Urinary bladder (tissue), 4 donors: ENCODE measurements around the gene CDC42BPG. TPM values are rescaled to one million over a fixed set of nuclear protein-coding genes. Genes with fewer than 3 reads are reported as not detected.

Experiments
- DNase-seq: peaks from one replicate; pipeline ENCODE4 v3.0.0-alpha.2; 2015; ENCODE audit errors: extremely low spot score
- H3K27ac ChIP-seq: one replicate; pipeline ENCODE4 v1.5.1; 2013; ENCODE audit warnings: low read depth, mild to moderate bottlenecking, moderate library complexity
- H3K36me3 ChIP-seq: one replicate; pipeline ENCODE4 v1.6.1; 2013; ENCODE audit warnings: mild to moderate bottlenecking, moderate library complexity; ENCODE audit not compliant: insufficient read depth
- H3K4me1 ChIP-seq: one replicate; pipeline ENCODE4 v1.6.1; 2013; ENCODE audit warnings: mild to moderate bottlenecking, moderate library complexity; ENCODE audit not compliant: insufficient read depth
- H3K4me3 ChIP-seq: one replicate; pipeline ENCODE4 v1.5.1; 2013; ENCODE audit warnings: low read depth, low read length
- WGBS: extraction: QIAGEN DNeasy Blood & Tissue Kit; methylation state at CpG from one replicate; pipeline ENCODE4 v1.1.7; 2013; 5-methylcytosine and 5-hydroxymethylcytosine counted together
- polyA plus RNA-seq: library from polyadenylated mRNA; stranded (reverse); fragments of 200-250 nt; gene quantifications from one replicate; pipeline ENCODE4 v1.2.3, GENCODE V29; 2013
- total RNA-seq: library from RNA; depleted of rRNA; stranded (reverse); fragments of >200 nt; gene quantifications from one replicate; pipeline ENCODE4 v1.2.3, GENCODE V29; 2014
- donor health status: healthy with polysubstance abuse.
- donor health status: healthy.

Gene CDC42BPG
- total and polyA plus RNA-seq, 2 donors = 3.2 to 4.3 TPM

DNA sequence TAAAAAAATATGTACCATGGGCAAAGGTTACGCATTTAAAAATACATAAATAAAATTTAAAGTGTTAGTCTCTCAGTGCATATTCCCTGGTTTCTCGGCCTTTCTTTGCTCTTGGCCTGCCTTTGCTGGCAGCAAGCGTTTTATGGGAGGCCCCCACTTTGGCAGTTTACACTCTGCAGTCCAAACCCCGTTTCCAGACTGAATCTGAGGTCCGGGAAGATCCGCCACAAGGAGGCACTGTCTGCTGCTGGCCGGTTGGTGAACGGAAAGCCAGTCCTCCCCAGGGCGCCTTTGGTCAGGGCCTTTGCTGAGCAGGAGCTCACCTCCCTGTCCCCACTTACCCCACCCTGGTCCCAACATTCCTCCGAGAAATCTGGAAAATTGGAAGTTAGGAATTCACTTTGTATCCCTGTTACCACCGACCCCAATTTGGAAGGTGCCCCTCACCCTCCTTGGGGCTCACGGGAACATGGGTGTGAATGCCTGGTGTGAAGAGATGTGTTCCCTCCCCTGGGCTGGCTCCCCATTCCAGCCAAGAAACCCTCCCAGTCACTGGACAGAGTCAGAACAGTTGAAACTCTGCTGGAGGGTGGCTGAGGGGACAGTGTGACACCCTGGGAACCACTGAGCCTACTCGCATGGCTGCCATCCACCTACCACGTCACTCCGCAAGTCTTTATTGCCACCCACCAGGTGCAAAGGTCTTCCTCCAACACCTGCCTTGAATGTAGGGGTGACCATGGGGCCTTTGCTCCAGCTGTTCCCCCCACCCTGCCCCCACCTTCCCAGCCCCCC, 56.7 kb downstream of the CDC42BPG start:
- H3K27ac ChIP-seq = no peak overlapping the region

DNA sequence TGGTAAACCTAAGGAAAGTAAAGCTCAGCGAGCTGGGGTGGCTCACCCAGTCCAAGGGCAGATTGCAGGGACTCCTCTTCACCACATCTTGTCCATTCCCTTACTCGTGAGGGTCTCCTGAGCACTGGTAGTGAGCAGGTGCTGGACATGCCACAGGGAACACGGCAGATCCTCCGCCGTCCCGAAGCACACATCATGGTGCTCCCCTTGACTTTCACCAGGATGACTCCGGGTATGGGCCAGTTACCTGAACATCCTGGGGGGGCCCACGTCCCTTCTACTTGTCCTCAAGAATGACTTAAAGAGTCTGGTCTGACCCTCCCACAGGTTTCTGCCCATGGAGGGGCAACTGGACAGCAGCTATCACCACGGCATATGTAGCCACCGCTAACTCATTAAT, 58.1 kb downstream of the CDC42BPG start:
- WGBS = 91% methylated on average over 10 of the region's 10 CpGs
- no peaks in the 10 kb centered on the region for H3K4me1 ChIP-seq
- no peak overlapping the region for H3K27ac ChIP-seq
- H3K36me3 ChIP-seq = no peaks in the 10 kb centered on the region
- no peak for DNase-seq
- no peak overlapping the region for H3K4me3 ChIP-seq

More for the DNA sequence above, 56.7 kb downstream of the CDC42BPG start:
- H3K36me3 ChIP-seq = no peaks in the 10 kb centered on the region
- WGBS = 46% methylated on average over 15 of the region's 15 CpGs
- H3K4me1 ChIP-seq = no peaks in the 10 kb centered on the region
- no peak for DNase-seq
- no peak overlapping the region for H3K4me3 ChIP-seq

DNA sequence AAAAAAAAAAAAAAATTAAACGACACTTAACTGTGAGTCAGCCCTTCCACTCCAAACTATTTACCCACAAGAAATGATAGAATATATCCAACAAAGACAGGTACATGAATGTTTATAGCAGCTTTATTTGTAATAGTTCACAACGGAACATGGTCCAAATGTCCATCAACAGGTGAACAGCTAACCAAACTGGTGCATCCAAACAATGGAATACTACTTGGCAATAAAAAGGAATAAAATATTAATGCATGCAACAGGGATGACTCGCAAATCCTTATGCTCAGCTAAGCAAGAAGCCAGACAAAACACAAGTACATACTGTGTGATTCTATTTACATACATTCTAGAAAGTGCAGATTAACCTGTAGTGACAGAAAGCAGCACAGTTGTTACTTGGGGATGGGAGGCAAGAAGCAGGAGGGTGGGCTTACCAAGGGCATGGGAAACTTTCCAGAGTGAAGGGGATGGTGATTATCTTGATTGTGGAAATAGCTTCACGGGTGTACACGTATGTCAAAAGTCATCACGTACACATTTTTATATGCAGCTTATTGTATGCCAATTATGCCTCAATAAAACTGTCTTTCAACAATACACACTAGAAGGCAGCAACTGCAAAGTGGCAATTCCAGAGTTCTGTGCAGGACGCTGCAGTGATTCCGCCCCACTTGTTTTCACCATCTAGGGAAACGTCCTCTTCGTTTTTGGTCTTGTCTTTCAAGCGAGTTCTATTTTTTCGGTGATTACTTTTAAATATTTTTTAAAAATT, 59.5 kb downstream of the CDC42BPG start:
- Histone ChIP-seq H3K27ac (no peak overlapping the region), H3K4me1 (no peaks in the 10 kb centered on the region), H3K4me3 (no peak overlapping the region), H3K36me3 (no peaks in the 10 kb centered on the region)
- 84% methylated on average over 12 of the region's 12 CpGs for WGBS
- DNase-seq = no peak

DNA sequence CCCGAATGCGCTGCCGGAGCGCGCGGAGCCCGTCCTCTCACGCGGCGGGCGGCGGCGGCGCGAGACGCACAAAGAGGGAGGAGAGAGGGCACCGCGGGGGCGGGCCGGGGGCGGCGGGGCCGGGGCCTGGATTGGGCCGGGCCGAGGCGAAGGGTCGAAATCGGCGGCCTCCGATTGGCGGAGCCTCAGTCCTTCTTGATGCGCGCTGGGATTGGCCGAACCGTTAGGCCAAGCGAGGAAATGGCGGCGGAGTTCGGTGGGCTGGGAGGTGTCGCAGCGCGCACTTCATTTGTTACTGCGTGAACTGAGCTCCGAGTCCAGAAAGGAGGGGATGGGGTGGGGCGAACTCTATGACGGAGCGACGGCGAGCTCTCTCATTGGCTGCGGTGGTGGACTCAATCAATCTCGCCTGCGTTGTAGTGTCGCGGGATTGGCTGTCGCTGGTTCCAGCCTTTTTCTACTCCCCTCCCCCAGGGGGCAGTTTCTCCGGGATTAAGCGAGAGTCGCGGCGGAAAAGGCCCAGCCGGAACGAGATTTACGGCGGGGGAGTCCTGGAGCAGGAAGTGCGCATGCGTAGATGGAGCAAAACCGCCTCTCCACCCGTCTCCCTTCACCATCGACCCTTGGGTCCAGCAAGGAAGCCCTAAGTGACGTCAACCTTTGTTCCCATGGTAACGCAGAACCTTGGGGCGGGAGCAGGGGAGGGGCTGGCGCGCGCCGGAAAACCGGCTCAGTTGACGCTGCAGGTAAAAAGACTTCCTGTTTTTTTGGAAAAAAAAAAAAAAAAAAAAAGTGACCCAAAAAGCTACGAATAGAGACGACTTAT, 65.8 kb downstream of the CDC42BPG start, which contains the start of gene SF1:
Gene SF1 (minus strand): TSS at position 70 of the 826 bp plus-strand sequence. CDS start 150 bp downstream, outside the sequence.
- WGBS = under 1% methylated on average over 80 of the region's 80 CpGs
- Histone ChIP-seq H3K36me3 (peaks cover 1% of the 10 kb centered on the region), H3K4me1 (no peaks in the 10 kb centered on the region), H3K27ac (peak within 1 kb of the TSS; percentile 99), H3K4me3 (peak within 1 kb of the TSS; percentile 100)
- peak; percentile 100 for DNase-seq

DNA sequence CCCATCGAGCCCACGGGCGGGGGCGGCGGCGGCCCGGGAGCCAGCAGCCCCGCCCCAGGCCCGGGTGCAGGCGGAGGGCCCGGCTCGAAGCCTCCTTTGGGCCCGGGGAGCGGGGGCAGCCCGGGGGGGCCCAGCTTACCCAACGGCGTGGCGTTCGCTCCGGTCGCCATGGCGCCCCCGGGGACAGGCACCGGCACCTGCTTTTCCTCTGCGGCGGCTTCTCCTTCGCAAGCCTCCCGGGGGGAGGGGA, 66.3 kb downstream of the CDC42BPG start:
- under 1% methylated on average over 28 of the region's 28 CpGs for WGBS
- no peaks in the 10 kb centered on the region for H3K4me1 ChIP-seq
- peaks cover 1% of the 10 kb centered on the region for H3K36me3 ChIP-seq

DNA sequence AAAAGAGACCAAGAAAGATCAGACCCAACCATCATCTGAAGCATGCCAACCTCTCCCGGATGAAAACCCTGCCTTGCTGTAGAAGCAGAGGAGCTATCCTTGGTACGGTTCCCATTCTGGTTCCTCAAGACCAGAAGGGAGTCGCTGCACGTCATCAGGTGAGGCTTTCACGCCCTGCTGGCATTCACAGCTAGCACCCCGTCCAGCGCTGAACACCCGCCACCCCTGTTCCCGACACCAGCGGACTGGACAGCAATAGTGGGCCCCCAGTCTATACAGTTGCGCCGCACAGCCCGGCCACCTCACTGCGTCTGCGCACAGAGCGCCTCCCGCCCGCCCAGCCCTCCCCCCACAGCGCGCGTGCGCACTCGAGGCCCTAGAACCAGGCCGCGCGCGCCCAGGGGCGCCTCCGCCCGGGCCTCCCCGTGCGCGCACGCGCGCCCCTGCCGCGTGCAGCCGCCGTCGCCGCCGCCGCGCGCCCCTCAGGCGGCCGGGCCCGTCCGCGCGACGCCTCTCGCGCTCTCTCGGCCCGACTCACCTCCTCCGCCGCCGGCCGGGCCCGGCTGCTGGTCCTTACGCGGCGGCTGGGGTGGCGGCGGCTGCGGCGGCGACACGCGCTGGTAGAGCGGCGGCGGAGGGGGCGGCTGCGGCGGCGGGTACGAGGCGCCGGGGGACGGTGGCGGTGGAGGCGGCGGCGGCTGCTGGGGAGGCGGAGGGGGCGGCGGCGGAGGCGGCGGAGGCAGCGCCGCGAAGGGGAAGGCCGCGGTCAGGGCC, 66.8 kb downstream of the CDC42BPG start:
- Histone ChIP-seq H3K36me3 (peaks cover 1% of the 10 kb centered on the region), H3K4me3 (peak overlapping the region; percentile 100), H3K4me1 (no peaks in the 10 kb centered on the region), H3K27ac (peak overlapping the region; percentile 99)
- WGBS = under 1% methylated on average over 98 of the region's 98 CpGs
- DNase-seq = peak; percentile 41

More for the DNA sequence above, 66.3 kb downstream of the CDC42BPG start:
- Histone ChIP-seq H3K27ac (peak overlapping the region; percentile 99), H3K4me3 (peak overlapping the region; percentile 100)
- no peak for DNase-seq

DNA sequence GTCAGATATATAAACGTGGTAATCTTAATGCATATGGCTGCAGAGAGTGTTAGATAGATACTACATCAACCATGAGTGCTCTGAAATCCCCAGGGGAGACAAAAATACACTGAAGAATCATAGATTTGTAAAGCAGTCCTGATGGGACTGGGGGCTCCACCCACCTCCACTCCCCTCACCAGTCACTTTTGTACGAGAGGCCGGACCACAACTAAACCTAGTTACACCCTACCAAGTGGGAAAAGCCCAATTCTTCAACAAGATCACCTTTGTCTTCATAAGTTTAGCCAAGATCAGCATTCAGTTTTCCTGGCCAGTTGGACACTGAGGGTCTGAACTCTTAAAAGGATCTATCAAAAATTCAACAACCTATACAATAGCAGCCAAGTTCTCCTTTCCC, 67.6 kb downstream of the CDC42BPG start:
- no peak for DNase-seq
- peaks cover 1% of the 10 kb centered on the region for H3K36me3 ChIP-seq
- no peaks in the 10 kb centered on the region for H3K4me1 ChIP-seq

DNA sequence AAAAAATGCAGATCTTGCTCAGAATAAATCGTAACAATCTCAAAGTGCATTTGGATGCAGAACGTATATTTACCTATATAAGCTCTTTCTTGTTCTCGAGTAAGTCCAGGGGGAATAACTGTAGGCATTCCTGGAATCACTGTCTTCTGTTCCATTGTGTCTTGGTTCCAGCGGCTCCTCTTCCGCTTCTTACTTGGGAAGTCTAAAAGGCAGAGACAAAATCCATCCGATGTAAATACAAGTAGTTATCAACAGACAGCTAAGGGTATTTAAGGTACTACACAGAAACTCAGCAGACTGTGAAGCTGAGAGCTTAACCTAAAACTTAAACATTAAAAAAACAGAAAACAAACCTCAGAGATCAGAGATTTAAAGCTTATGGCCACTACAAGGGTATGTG, 68.0 kb downstream of the CDC42BPG start:
- H3K27ac ChIP-seq = no peak overlapping the region
- H3K36me3 ChIP-seq = peaks cover 1% of the 10 kb centered on the region
- DNase-seq = no peak
- no peak overlapping the region for H3K4me3 ChIP-seq
- WGBS = 63% methylated on average over 6 of the region's 6 CpGs
- no peaks in the 10 kb centered on the region for H3K4me1 ChIP-seq

More for the DNA sequence above, 67.6 kb downstream of the CDC42BPG start:
- WGBS = 14% methylated on average over 3 of the region's 3 CpGs
- peak overlapping the region; percentile 100 for H3K4me3 ChIP-seq
- H3K27ac ChIP-seq = no peak overlapping the region

DNA sequence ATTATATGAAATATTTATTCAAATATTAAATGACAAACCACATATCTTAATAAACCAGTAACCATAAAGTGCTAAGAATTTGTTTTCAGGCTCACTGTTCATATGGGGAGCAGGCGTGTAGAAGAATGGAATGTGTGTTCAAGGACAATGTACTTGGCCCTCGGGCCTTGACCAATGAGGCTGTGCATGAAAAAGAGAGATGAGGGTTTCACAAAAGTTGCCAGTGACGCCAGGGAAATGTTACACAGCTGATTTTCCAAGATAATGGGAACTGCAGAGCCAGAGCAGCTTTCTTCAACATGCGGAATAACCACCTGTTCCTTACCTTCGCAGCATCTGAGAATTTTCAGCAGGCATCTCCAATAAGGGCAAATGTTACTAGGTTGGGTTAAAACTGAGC, 70.3 kb downstream of the CDC42BPG start:
- H3K4me3 ChIP-seq = no peak overlapping the region
- peaks cover 5% of the 10 kb centered on the region for H3K36me3 ChIP-seq
- no peak for DNase-seq
- 76% methylated on average over 5 of the region's 5 CpGs for WGBS
- H3K4me1 ChIP-seq = no peaks in the 10 kb centered on the region
- no peak overlapping the region for H3K27ac ChIP-seq

Other genes with a start within 250 kb of the CDC42BPG start
- 11.5 TPM for gene NRXN2, start 121.5 kb downstream of the CDC42BPG start, total RNA-seq
- 30.5 TPM for gene NRXN2, start 121.5 kb downstream of the CDC42BPG start, polyA plus RNA-seq
- gene RASGRP2, start 100.5 kb downstream of the CDC42BPG start, total RNA-seq = 7.6 TPM
- 46.1 TPM for gene RASGRP2, start 100.5 kb downstream of the CDC42BPG start, polyA plus RNA-seq
- gene PYGM, start 84.7 kb downstream of the CDC42BPG start, total RNA-seq = 15.1 TPM
- 33.6 TPM for gene PYGM, start 84.7 kb downstream of the CDC42BPG start, polyA plus RNA-seq
- 111 TPM for gene SF1, start 66.1 kb downstream of the CDC42BPG start, total RNA-seq
- 115 TPM for gene SF1, start 66.1 kb downstream of the CDC42BPG start, polyA plus RNA-seq
- 11.7 TPM for gene MAP4K2, start 41.4 kb downstream of the CDC42BPG start, total RNA-seq
- gene MAP4K2, start 41.4 kb downstream of the CDC42BPG start, polyA plus RNA-seq = 13.9 TPM
- 11.3 TPM for gene MEN1, start 34.1 kb downstream of the CDC42BPG start, total RNA-seq
- gene MEN1, start 34.1 kb downstream of the CDC42BPG start, polyA plus RNA-seq = 17.4 TPM
- gene EHD1, start 34.0 kb upstream of the CDC42BPG start, total RNA-seq = 31.3 TPM
- 50.5 TPM for gene EHD1, start 34.0 kb upstream of the CDC42BPG start, polyA plus RNA-seq
- 7.6 TPM for gene ATG2A, start 72.6 kb upstream of the CDC42BPG start, total RNA-seq
- 21.4 TPM for gene ATG2A, start 72.6 kb upstream of the CDC42BPG start, polyA plus RNA-seq
- 7.3 TPM for gene PPP2R5B, start 80.0 kb upstream of the CDC42BPG start, total RNA-seq
- 22.1 TPM for gene PPP2R5B, start 80.0 kb upstream of the CDC42BPG start, polyA plus RNA-seq
- not detected for gene GPHA2, start 91.2 kb upstream of the CDC42BPG start, total RNA-seq
- not detected for gene GPHA2, start 91.2 kb upstream of the CDC42BPG start, polyA plus RNA-seq
- gene MAJIN, start 127.5 kb upstream of the CDC42BPG start, total RNA-seq = not detected
- not detected for gene MAJIN, start 127.5 kb upstream of the CDC42BPG start, polyA plus RNA-seq
- gene BATF2, start 152.3 kb upstream of the CDC42BPG start, total RNA-seq = 0.85 TPM
- gene BATF2, start 152.3 kb upstream of the CDC42BPG start, polyA plus RNA-seq = 5.8 TPM
- gene ARL2, start 169.5 kb upstream of the CDC42BPG start, total RNA-seq = 37.9 TPM
- 170 TPM for gene ARL2, start 169.5 kb upstream of the CDC42BPG start, polyA plus RNA-seq
- 9.4 TPM for gene SNX15, start 182.8 kb upstream of the CDC42BPG start, total RNA-seq
- 34.5 TPM for gene SNX15, start 182.8 kb upstream of the CDC42BPG start, polyA plus RNA-seq
- gene SAC3D1, start 196.6 kb upstream of the CDC42BPG start, total RNA-seq = 3.0 TPM
- gene SAC3D1, start 196.6 kb upstream of the CDC42BPG start, polyA plus RNA-seq = 14.7 TPM
- 11.7 TPM for gene NAALADL1, start 213.9 kb upstream of the CDC42BPG start, total RNA-seq
- 38.1 TPM for gene NAALADL1, start 213.9 kb upstream of the CDC42BPG start, polyA plus RNA-seq
- 3.9 TPM for gene CDCA5, start 239.4 kb upstream of the CDC42BPG start, total RNA-seq
- gene CDCA5, start 239.4 kb upstream of the CDC42BPG start, polyA plus RNA-seq = 1.2 TPM
- 14.6 TPM for gene ZFPL1, start 239.6 kb upstream of the CDC42BPG start, total RNA-seq
- 50.8 TPM for gene ZFPL1, start 239.6 kb upstream of the CDC42BPG start, polyA plus RNA-seq